ENCODE data around the gene ARHGDIG. TPM values are rescaled to one million over a fixed set of nuclear protein-coding genes. Genes with fewer than 3 reads are reported as not detected.
A peak's percentile ranks its signal among the peaks of the same experiment; 100 is the strongest.

The ARHGDIG gene
- total RNA-seq, 1 donor from 2014 or later = 51.4 TPM

GRCh38 chr16:278863-279366, 1.5 kb upstream of the ARHGDIG start:
- FAIRE-seq (no peak), DNase-seq (ENCODE audit: low spot score in 2 of 2) (no peak)

DNA sequence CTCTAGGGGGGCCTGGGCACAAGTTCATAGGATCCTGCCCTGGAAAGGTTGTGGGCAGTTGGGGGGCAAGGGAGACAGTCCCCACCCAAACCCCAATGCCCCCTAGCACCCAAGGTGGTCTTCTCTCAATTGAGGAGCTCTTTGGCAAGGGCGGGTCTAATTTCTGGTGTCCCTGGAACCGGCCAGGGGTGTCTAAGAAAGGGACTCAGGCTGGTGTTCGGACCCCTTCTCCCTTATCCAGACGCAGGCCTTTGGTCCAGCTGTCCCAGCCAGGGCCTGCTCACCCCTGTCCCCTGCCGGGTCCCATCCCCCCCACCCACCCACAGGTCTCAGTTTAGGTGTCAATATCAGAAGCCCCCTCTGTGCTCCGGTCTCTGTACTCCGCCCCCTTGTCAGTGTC, 860 bp upstream of the ARHGDIG start:
- peak in 1 of 2 donors; percentile 29 for DNase-seq (ENCODE audit: low spot score in 2 of 2)

GRCh38 chr16:280005-280460, 358 bp upstream of the ARHGDIG start:
- DNase-seq (ENCODE audit: low spot score in 2 of 2) (no peak), FAIRE-seq (no peak)

More for the DNA sequence above, 860 bp upstream of the ARHGDIG start:
- FAIRE-seq = no peak

DNA sequence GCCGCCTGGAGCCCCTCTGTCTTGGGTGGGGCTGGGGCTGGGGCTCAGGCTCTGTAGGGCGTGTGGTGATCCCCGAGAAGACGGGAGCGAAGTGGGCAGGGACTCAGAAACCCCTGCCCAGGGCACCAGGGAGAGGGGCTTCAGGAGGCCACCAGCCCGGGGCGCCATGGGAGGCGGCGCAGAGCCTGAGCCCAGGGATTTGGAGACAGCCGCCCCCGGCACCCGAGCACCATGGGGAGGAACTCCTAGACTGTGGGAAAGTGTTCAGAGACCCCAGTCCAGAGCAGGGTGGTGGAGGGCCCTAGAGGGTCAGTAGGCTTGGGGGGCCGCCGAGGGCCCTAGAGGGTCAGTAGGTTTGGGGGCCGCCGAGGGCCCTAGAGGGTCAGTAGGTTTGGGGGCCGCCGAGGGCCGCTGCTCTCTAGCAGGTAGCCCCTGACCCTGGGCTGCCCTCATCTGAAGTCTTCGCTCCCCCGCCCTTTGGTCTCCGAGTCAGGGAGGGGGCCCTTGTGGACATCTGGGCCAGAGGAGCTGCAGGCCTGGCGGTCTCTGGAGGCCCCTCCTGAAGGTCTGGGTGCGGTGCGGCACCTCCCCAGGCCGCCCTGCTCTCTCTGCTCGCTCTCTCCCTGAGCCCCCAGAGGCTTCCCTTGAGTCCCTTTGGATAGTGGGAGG, 734 bp downstream of the ARHGDIG start:
- DNase-seq (ENCODE audit: low spot score in 2 of 2) (peak in 1 of 2 donors; percentile 28), FAIRE-seq (no peak)

DNA sequence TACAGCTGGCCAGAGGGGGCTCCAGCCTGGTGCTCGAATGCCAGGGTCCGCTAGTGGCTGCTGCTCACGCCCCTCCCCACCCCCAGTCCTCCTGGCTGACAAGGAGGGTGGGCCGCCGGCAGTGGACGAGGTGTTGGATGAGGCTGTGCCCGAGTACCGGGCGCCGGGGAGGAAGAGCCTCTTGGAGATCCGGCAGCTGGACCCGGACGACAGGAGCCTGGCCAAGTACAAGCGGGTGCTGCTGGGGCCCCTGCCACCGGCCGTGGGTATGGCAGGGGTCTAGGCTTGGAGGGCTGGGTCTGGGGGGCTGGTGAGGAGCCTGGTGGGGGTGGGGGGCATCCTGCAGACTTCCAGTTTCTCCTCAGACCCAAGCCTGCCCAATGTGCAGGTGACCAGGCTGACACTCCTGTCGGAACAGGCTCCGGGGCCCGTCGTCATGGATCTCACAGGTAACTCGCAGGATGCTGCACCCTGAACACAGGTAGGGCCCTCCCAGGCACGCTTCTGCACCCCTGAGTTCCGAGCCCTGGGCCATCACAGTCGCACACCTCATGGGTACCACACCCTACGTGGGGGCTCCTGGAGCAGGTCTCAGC, 1.4 kb downstream of the ARHGDIG start:
- DNase-seq (ENCODE audit: low spot score in 2 of 2) (peak in 1 of 2 donors; percentile 36), FAIRE-seq (no peak)

DNA sequence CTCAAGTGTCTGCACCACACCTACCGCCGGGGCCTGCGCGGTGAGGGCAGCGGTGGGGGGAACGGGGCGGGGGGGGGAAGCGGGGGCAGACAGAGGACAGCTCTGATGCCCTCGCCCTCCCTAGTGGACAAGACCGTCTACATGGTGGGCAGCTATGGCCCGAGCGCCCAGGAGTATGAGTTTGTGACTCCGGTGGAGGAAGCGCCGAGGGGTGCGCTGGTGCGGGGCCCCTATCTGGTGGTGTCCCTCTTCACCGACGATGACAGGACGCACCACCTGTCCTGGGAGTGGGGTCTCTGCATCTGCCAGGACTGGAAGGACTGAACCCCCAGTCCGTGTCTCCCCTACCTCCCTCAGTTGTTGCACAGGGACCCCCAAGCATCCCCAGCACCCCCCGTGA, 2.1 kb downstream of the ARHGDIG start:
- FAIRE-seq = no peak
- DNase-seq (ENCODE audit: low spot score in 2 of 2) = peak in 1 of 2 donors; percentile 26

- peak in 1 of 2 donors; percentile 22 for DNase-seq (ENCODE audit: low spot score in 2 of 2)
- FAIRE-seq = no peak
Measured at GRCh38 chr16:283033-283805, 2.8 kb downstream of the ARHGDIG start, which contains the start of gene PDIA2. Gene PDIA2, plus strand, starts transcription at chr16:283164. Its CDS starts 6 bp downstream, at chr16:283170.

- FAIRE-seq (no peak), DNase-seq (ENCODE audit: low spot score in 2 of 2) (no peak)
Measured at GRCh38 chr16:284204-285120, 4.1 kb downstream of the ARHGDIG start.

GRCh38 chr16:285146-286055, 5.0 kb downstream of the ARHGDIG start:
- FAIRE-seq = no peak

DNA sequence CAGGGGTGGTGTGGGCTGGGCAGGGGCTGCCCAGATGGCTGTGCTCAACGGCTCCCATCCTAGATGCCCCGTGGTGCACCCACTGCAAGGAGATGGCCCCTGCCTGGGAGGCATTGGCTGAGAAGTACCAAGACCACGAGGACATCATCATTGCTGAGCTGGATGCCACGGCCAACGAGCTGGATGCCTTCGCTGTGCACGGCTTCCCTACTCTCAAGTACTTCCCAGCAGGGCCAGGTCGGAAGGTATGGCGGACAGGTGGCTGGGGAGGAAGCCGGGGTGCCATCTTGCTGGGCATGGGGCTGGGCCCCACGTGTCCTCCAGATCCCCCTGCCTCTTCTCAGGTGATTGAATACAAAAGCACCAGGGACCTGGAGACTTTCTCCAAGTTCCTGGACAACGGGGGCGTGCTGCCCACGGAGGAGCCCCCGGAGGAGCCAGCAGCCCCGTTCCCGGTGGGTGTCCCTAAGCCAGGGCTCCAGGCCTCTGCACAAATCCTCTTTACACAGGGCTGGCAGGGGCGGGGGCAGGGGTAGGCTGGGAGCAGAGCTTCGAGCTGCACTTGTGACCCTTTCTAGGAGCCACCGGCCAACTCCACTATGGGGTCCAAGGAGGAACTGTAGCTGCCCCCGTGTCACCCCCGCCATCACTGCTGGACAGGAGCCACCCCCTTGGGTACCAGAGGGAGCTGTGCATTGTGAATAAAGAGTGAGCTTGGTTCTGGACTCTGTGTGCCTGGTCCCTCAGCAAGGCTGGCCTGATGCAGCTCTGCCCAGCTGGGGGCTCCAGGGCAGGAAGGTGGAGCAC, 6.3 kb downstream of the ARHGDIG start:
- DNase-seq (ENCODE audit: low spot score in 2 of 2) = peak in 1 of 2 donors; percentile 29
- FAIRE-seq = no peak

More at GRCh38 chr16:285146-286055, 5.0 kb downstream of the ARHGDIG start:
- DNase-seq (ENCODE audit: low spot score in 2 of 2) = no peak

- FAIRE-seq (no peak), DNase-seq (ENCODE audit: low spot score in 2 of 2) (peak in 1 of 2 donors; percentile 24)
Measured at GRCh38 chr16:287298-287811, 7.0 kb downstream of the ARHGDIG start.

GRCh38 chr16:287981-288920, 7.9 kb downstream of the ARHGDIG start:
- DNase-seq (ENCODE audit: low spot score in 2 of 2) (no peak), FAIRE-seq (no peak)

- DNase-seq (ENCODE audit: low spot score in 2 of 2) (no peak), FAIRE-seq (no peak)
Measured at GRCh38 chr16:289395-289997, 9.1 kb downstream of the ARHGDIG start.

DNA sequence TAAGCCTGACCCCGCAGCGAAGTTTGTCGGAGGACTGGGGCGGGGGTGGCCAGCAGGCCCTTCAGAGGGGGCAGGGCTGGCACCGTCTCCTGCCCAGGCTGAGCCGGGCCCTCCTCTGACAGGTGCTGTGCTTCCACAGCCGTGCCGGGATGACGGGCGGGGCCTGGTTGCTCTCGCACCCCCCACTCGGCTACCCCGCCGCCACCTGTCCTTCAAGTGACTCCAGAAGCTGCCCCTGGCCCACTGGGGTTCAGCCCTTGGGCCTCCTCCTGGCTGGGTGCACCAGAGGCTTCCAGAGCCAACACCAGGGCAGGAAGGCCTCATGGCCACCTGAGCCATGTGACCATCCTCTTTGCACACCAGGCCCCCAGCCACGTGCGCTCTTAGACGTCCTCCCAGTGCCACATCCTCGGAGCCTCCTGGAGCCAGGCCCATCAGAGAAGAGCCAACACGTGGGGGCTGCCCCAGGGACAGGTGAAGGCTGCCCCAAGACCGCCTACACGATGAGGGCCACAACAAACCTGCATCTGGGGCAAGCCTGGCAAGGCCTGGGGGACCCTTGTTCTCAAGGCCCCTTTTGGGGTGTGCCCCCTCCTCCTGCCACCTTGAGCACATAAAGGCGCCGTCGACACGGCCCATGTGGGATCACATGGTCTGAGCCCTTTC, 9.8 kb downstream of the ARHGDIG start:
- FAIRE-seq = no peak
- DNase-seq (ENCODE audit: low spot score in 2 of 2) = no peak

- FAIRE-seq (no peak), DNase-seq (ENCODE audit: low spot score in 2 of 2) (no peak)
Measured at GRCh38 chr16:290681-291405, 10.5 kb downstream of the ARHGDIG start.

All from frontal cortex (tissue), 4 donors.